Measurements from ENCODE around the gene LIMS1.
"Not testable (repeated sequence)": the region's sequence is repeated elsewhere in the genome, so short reads cannot be mapped to it uniquely, and the experiment has no call there.

LIMS1 gene

DNA sequence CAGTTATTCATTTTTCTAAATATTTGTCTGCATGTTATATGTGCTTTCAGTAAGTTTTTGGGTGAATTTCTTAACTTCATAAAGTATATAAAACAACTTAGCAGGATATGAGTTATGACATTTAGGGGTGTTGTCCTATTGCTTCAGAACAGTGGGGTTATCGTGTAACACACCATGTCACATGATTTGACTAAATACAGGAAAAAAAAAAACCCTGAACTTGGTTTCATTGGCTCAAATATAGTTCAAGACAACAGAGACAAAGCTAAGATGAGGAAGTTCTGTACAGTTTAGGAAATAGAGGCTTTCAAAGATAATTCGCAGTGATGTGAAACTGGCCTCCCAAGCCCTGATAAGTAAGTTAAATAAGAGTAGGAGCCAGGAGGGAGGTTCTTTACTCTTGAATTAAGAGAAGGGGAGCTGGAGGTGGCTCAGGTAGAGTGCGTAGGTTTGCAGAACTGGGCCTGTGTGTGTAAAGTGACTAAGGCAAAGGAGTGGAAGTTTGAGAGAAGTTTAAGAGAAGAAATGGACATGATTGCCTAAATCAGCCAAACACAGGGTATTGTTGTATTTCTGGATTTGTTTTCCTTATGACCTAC lies 53.9 kb downstream of the LIMS1 start:
- no peak for DNase-seq

DNA sequence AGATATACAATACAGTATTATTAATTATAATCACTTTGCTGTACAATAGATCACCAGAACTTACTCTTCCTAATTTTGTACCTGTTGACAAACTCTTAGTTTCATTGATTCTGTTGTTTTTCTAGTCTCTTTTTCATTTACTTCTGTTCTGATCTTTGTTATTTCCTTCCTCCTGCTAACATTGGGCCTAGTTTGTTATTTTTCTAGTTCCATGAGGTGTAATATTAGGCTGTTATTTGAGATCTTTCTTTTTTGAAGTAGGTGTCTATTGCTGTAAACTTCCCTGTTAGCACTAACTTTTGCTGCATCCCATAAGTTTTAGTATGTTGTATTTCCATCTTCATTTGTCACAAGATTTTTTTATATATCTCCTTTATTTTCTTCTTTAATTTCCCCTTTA lies 55.1 kb downstream of the LIMS1 start:
- DNase-seq: no peak

DNA sequence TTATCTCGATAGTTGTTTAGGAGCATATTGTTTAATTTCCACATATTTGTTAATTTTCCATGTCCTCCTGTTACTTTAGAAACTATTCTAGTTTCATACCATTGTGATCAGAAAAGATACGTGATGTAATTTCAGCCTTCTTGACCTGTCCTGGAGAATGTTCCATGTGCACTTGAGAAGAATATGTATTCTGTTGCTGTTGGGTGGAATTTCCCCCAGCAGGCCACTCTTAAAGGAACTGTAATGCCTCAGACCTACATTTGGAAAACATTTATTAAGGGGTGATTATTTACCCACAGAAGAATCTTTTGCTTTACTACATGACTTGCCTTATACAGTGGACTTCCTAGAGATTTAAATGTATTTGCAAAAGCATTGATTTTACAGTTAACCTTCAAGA lies 55.5 kb downstream of the LIMS1 start:
- no peak for DNase-seq

- DNase-seq: no peak
These were observed 56.9 kb downstream of the LIMS1 start for GRCh38 chr2:108591163-108591562.

- no peak for DNase-seq
These were observed 59.4 kb downstream of the LIMS1 start for GRCh38 chr2:108593547-108594098.

GRCh38 chr2:108594132-108594981 lies 60.1 kb downstream of the LIMS1 start:
- no peak for DNase-seq

- no peak for DNase-seq
These were observed 60.8 kb downstream of the LIMS1 start for GRCh38 chr2:108594982-108595464.

DNA sequence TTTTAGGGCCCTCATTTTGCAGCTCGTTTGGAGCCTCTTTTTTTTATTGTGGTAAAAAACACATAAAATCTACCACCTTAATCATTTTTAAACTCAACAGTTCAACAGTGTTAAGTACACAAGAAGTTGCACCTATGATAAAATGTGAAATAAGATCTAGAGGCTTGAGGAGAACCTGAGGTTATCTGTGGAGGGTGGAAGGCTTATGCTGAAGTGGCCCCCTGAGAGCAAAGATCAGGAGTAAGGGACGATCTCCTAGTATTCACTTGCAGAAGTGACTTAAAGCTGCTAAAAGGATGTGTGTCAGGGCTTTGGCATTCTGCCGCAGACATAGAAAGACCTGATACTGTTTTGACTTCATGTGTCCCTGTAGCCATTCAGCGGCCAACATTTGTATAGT lies 61.5 kb downstream of the LIMS1 start:
- not testable (repeated sequence) for DNase-seq

DNA sequence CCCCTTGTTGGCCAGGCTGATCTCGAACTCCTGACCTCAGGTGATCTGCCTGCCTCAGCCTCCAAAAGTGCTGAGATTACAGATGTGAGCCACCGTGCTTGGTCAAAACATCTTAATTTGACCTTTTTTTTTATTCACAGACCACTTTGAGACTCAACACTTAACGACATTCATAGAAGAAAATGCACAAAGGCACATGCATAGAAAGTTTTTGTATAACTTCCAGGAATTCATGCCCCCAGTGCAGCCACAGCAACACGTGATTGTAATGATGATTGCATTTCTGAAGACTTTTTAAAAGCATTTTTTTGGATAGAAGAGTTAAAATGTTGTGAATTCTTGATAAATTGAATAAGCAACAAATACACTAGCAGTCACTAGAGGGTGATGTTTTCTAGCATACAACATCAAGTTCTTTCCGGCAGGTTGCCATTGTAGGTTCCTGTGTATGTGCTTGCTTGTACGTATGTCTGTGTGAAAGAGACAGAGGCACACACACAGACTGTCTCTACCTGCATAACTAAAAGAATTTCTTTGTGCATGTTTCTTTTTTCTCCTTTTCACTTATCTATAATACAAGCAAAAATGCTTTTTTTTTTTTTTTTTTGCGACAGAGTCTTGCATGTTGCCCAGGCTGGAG lies 63.0 kb downstream of the LIMS1 start:
- not testable (repeated sequence) for DNase-seq

DNA sequence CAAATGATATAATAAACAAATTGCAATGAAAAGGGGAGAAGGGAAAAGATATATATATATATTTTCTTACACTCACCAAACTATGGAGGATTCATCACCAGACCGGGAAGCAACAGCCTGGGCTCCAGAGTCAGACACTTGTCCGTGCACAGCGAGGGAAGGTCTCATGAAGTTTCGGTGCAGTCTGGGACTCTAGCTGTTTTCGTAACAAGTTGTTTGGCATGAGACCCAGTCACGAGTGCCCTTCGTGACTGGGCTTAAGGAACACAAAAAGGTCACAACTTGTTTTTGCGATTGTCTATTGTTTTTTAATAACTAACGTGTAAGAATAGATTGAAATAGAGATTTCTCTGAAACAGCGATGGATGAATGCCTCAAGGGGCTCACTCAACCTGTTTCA lies 66.9 kb downstream of the LIMS1 start:
- DNase-seq: not testable (repeated sequence)

GRCh38 chr2:108602422-108602821 lies 68.2 kb downstream of the LIMS1 start:
- DNase-seq: no peak

DNA sequence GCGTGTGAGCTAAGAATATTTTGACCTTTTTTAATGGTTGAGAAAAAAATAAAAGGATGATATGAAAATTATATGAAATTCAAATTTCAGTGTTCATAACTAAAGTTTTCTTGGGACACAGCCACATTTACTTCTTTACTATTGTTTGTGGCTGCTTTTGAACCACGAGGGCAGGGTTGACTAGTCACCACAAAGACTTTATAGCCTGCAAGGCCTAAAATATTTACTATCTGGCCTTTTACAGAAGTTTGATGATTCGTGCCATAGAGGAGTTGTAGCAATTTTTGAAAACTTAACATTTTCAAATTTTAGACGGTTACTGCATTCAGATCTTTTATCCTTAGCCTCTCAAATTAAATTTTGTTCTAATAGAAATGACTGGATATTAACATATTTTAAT lies 69.9 kb downstream of the LIMS1 start:
- DNase-seq: no peak

- no peak for DNase-seq
These were observed 71.7 kb downstream of the LIMS1 start for GRCh38 chr2:108605947-108606346.

- DNase-seq: no peak
These were observed 73.5 kb downstream of the LIMS1 start for GRCh38 chr2:108607706-108608301.

- DNase-seq: no peak
These were observed 76.8 kb downstream of the LIMS1 start for GRCh38 chr2:108611021-108611420.

DNA sequence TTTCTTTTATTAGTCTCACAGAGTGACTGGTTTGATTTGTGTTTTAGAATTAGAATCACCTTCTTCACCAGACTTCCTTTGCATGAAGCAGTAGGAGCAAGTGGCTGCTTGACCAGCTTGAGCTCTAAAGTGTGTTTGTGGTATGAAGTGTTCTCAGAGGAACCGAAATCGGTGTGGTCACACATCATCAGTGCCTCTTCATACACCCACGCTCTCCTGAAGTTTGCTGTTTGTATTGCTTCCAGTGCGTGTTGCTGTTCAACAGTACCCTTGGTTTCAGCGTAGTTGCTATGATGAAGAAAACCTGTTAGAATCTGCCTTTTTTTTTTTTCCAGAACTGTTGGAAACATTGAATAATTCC lies 77.9 kb downstream of the LIMS1 start:
- DNase-seq: no peak

GRCh38 chr2:108612514-108613183 lies 78.4 kb downstream of the LIMS1 start:
- peak in 1 of 4 experiments; percentile 6 for DNase-seq

- DNase-seq: no peak
These were observed 79.2 kb downstream of the LIMS1 start for GRCh38 chr2:108613261-108614042.

DNA sequence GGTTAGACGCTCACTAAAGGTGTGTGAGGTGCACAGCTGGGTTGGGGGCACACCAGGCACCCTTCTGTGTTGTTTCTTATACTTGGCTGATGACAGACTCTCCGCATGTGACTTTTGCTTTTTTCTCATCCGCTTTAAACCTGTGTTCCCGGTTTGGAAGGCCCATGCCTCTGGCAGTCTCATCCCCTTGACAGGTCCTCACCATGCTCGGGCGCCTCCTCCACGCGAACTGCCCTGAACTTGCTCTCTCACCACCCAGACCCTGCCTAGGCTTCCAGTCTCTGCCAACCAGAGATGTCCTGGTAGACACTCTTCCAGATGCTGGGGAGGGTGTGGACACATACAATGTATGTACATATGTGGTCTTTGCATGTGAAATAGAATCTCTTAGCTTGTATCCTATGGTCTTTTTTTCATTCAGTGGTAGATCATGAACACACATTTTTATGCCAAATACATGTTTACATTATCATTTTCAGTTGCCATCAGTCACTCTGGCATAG lies 79.8 kb downstream of the LIMS1 start:
- DNase-seq: no peak

GRCh38 chr2:108614659-108615058 lies 80.4 kb downstream of the LIMS1 start:
- no peak for DNase-seq

DNA sequence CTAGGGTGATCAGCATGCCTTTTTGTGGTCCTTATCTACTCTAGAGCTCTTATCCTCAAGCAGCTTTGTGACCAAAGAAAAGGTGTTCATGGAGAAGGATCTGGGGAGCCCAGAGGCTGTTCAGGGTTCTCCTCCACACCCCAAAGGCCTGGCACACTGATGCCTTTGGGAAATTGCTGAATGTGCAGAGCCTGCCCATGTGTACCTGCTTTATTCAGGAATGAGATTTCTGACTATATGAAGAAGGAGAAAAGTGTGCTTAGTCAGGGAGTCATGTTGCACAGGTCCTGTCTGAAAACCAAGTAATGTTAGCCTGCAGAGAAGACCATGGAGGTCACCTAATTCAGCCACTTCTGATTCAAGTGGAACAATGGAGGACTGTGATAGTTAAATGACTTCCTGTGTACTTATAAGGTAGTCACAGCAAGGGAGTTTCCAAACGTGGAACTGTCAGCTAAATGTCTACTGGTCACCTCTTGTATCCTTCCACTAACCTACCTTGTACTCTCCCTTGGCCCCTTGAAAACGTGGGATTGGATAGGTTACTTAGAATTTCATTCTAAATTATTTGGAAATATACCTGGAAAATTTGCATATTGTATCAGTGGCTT lies 81.3 kb downstream of the LIMS1 start:
- no peak for DNase-seq

Measured in activated CD4-positive, CD25-positive, alpha-beta regulatory T cell (primary cell).